ENCODE measurements around the gene SGO2.

SGO2 gene

DNA sequence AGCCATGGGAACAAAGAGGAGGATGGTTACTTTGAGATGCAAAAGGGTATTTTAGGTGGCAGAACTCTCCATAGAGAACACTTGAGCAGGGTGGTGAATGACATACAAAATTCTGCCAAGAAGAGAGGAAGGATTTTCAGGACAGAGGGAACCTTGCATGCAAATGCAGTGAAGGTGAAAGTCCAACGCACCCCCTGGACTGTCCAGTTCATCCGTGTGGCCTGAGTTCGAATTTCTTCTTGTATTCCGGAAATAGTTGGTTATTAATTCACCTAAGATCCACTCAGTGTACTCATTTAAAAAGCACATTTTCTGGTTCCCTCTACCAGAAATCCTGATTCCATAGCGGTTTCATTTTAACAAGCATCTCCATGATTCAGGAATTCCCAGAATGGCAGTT, 65.3 kb downstream of the SGO2 start:
- no peaks in the 10 kb centered on the region for H3K27me3 ChIP-seq (ENCODE audit: control insufficient read depth in 1 of 2, insufficient read depth in 2 of 2, low read length in 2 of 2)
- H3K4me3 ChIP-seq (ENCODE audit: low read depth in 1 of 2, low read length in 2 of 2), result no peak overlapping the region
- no peak overlapping the region for H3K27ac ChIP-seq (ENCODE audit: low read depth, low read length)
- H3K4me1 ChIP-seq (ENCODE audit: control insufficient read depth in 1 of 2, insufficient read depth in 2 of 2, low read length in 2 of 2), result peaks cover 0 to 16% of the 10 kb centered on the region in 2 donors
- H3K9ac ChIP-seq (ENCODE audit: low read depth in 1 of 2, low read length in 2 of 2), result no peak overlapping the region
- H3K36me3 ChIP-seq (ENCODE audit: control insufficient read depth in 1 of 2, insufficient read depth in 2 of 2, low read length in 2 of 2), result no peaks in the 10 kb centered on the region
- no peaks in the 10 kb centered on the region for H3K9me3 ChIP-seq (ENCODE audit: control insufficient read depth in 1 of 2, low read length in 2 of 2)

DNA sequence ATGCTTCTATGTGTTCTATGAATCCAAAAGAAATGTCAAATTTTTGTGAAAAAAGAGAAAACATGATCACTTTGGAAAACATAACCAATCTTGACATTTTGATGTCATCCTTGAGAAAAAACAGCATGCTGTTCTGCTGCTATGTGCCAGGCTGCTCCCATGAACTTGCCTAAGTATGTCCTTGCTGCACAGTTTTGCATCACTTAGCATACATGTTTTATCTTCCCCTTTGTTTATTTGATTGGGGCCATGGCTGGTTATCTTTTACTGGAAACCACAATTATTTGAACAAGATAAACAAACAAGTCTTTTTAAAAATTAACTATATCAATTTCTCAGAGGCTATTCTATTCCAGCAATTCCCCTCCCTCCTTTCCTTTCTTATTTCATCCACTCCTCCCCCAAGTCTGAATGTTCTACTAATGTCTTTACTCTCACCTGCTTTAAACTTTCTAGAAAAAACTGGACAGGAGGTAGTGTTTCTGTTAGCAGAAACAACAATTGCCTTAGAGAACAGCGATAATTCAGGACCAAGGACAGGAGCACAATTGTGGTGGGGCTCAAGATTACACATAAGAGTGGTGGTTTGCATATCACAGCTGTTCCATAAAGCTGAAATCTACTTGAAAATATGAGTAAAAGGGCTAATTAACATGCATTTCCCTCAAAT, 66.5 kb downstream of the SGO2 start:
- Histone ChIP-seq H3K4me1 (ENCODE audit: control insufficient read depth in 1 of 2, insufficient read depth in 2 of 2, low read length in 2 of 2) (peaks cover 0 to 24% of the 10 kb centered on the region in 2 donors), H3K27me3 (ENCODE audit: control insufficient read depth in 1 of 2, insufficient read depth in 2 of 2, low read length in 2 of 2) (no peaks in the 10 kb centered on the region), H3K4me3 (ENCODE audit: low read depth in 1 of 2, low read length in 2 of 2) (no peak overlapping the region), H3K9ac (ENCODE audit: low read depth in 1 of 2, low read length in 2 of 2) (no peak overlapping the region), H3K36me3 (ENCODE audit: control insufficient read depth in 1 of 2, insufficient read depth in 2 of 2, low read length in 2 of 2) (no peaks in the 10 kb centered on the region), H3K27ac (ENCODE audit: low read depth, low read length) (no peak overlapping the region), H3K9me3 (ENCODE audit: control insufficient read depth in 1 of 2, low read length in 2 of 2) (no peaks in the 10 kb centered on the region)

DNA sequence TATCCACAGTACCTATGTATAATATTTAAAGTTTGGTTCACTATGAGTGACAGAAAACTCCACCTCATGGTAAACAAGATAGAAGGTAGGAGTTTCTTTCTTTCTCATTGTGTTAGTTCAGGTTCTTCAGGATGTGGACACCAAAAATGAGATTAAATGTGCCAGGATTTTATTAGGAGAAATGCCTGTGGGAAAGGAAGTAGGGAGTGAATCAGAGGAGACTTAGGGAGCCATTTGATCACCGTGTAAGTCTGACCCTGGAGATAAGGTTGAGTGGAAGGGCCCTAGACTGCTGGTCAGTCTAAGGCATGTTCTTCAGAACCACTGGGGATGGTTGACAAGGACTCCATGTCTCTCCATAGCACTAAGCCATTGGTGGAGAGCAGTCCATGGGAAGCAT, 67.9 kb downstream of the SGO2 start:
- no peak overlapping the region for H3K9ac ChIP-seq (ENCODE audit: low read depth in 1 of 2, low read length in 2 of 2)
- H3K27me3 ChIP-seq (ENCODE audit: control insufficient read depth in 1 of 2, insufficient read depth in 2 of 2, low read length in 2 of 2), result no peaks in the 10 kb centered on the region
- no peak overlapping the region for H3K4me3 ChIP-seq (ENCODE audit: low read depth in 1 of 2, low read length in 2 of 2)
- no peak overlapping the region for H3K27ac ChIP-seq (ENCODE audit: low read depth, low read length)
- H3K36me3 ChIP-seq (ENCODE audit: control insufficient read depth in 1 of 2, insufficient read depth in 2 of 2, low read length in 2 of 2), result no peaks in the 10 kb centered on the region
- peaks cover 0 to 24% of the 10 kb centered on the region in 2 donors for H3K4me1 ChIP-seq (ENCODE audit: control insufficient read depth in 1 of 2, insufficient read depth in 2 of 2, low read length in 2 of 2)
- no peaks in the 10 kb centered on the region for H3K9me3 ChIP-seq (ENCODE audit: control insufficient read depth in 1 of 2, low read length in 2 of 2)

DNA sequence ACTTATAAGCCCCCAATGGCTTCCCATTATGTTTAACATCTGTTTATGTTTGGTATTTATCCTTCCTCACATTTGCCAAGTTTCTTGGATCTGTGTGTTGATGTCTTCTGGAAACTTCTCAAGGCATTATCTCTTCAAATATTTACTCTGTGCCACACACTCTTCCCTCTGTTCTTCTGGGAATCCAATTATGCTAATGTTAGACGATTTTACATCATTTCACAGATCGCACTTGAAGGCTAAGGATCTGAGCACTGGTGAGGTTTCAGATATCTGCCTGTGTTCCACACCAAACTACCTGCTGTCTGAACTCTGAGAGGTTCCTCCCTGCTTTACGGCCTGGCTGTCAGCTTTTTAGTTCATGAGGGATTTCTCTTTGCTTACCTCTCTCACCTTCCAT, 69.9 kb downstream of the SGO2 start:
- Histone ChIP-seq H3K9ac (ENCODE audit: low read depth in 1 of 2, low read length in 2 of 2) (no peak overlapping the region), H3K4me3 (ENCODE audit: low read depth in 1 of 2, low read length in 2 of 2) (no peak overlapping the region), H3K27me3 (ENCODE audit: control insufficient read depth in 1 of 2, insufficient read depth in 2 of 2, low read length in 2 of 2) (no peaks in the 10 kb centered on the region), H3K27ac (ENCODE audit: low read depth, low read length) (no peak overlapping the region), H3K9me3 (ENCODE audit: control insufficient read depth in 1 of 2, low read length in 2 of 2) (no peaks in the 10 kb centered on the region), H3K4me1 (ENCODE audit: control insufficient read depth in 1 of 2, insufficient read depth in 2 of 2, low read length in 2 of 2) (peaks cover 0 to 24% of the 10 kb centered on the region in 2 donors), H3K36me3 (ENCODE audit: control insufficient read depth in 1 of 2, insufficient read depth in 2 of 2, low read length in 2 of 2) (no peaks in the 10 kb centered on the region)

DNA sequence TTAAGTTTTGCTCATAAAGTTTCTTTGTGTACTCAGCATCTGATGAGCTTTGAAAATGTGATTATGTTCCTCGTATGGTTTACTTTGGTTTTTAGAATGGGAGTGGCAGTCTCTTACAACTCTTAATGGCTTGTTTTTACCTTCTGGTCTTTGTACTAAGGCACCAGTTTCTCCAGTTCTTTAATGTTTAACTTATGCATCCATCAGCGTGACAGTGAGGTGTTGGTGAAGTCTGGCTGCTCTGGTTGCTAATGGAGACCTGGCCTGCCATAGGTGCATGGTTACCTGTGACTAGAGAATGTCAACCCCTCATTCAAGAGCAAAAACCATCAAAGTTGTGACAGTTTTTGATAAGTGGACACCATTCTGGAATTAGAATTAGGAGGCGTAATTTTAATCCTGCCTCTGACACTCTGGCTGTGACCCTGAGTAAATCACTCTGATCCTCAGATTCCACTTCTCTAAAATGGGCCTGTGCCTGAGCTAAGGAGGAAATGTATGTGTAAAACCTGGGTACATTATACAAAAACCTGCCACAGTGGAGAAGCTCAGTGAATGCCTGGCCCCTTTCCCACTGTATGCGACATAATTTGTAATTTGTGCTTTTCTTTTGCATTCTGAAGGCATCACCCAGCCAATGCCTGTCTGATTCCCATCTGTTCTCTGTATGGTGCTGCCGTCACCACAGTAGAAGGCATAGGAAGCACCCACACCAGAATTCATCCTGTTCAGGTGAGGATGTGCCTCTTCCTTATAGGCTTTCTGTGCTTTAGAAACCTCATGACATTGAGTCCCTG, 71.0 kb downstream of the SGO2 start:
- H3K27me3 ChIP-seq (ENCODE audit: control insufficient read depth in 1 of 2, insufficient read depth in 2 of 2, low read length in 2 of 2), result no peaks in the 10 kb centered on the region
- H3K4me1 ChIP-seq (ENCODE audit: control insufficient read depth in 1 of 2, insufficient read depth in 2 of 2, low read length in 2 of 2), result peaks cover 0 to 22% of the 10 kb centered on the region in 2 donors
- H3K27ac ChIP-seq (ENCODE audit: low read depth, low read length), result no peak overlapping the region
- no peaks in the 10 kb centered on the region for H3K36me3 ChIP-seq (ENCODE audit: control insufficient read depth in 1 of 2, insufficient read depth in 2 of 2, low read length in 2 of 2)
- no peak overlapping the region for H3K4me3 ChIP-seq (ENCODE audit: low read depth in 1 of 2, low read length in 2 of 2)
- H3K9ac ChIP-seq (ENCODE audit: low read depth in 1 of 2, low read length in 2 of 2), result no peak overlapping the region
- H3K9me3 ChIP-seq (ENCODE audit: control insufficient read depth in 1 of 2, low read length in 2 of 2), result no peaks in the 10 kb centered on the region

DNA sequence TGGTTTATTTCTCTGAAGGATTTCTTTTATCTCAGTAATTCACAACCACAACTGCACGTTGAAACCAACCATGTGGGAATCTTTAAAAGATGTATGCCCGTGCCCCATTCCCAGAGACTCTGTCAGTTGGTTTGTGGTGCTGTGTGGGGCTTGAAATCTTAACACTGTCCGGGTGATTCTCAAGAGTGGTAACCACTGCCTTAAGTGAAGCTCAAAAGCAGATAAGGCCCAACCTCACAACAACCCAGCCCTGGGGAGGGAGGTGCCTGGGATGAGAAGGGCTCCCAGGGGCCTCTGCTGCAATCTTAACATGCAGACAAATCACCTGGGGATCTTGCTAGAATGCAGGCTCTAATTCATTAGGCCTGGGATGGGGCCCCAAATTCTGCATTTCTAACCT, 73.2 kb downstream of the SGO2 start:
- Histone ChIP-seq H3K36me3 (ENCODE audit: control insufficient read depth in 1 of 2, insufficient read depth in 2 of 2, low read length in 2 of 2) (no peaks in the 10 kb centered on the region), H3K4me1 (ENCODE audit: control insufficient read depth in 1 of 2, insufficient read depth in 2 of 2, low read length in 2 of 2) (peaks cover 0 to 16% of the 10 kb centered on the region in 2 donors), H3K27me3 (ENCODE audit: control insufficient read depth in 1 of 2, insufficient read depth in 2 of 2, low read length in 2 of 2) (no peaks in the 10 kb centered on the region)

DNA sequence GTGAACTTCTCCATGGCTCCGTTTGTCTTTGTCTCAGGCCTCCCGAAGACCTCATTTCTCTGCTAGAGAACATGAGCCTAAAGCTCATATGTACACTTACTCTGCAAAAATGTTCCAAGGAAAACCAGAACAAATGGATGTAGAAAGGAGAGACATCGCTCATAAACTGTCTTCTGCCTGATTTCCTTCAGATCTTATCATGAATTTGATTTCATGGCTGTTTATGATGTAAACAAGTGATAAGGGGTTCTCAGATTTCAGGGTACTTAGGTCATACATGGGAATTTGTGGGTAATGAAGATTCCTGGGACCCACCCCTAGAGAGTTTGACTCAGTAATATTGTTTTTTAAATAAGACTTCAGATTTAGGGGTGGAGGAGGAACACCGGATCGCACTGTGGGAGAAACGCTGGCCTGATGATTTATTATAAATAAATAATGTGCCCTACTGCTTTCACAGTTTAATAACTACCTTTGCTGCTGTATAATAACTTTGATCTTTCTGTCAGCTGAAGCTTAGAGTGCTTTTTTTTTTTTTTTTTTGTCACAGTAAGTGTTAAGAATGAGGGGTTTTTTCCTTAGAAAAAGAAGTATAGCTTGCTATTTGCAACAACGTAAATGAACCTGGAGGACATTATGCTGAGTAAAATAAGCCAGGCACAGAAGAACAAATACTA, 74.7 kb downstream of the SGO2 start:
- Histone ChIP-seq H3K9me3 (ENCODE audit: control insufficient read depth in 1 of 2, low read length in 2 of 2) (no peaks in the 10 kb centered on the region), H3K27me3 (ENCODE audit: control insufficient read depth in 1 of 2, insufficient read depth in 2 of 2, low read length in 2 of 2) (no peaks in the 10 kb centered on the region), H3K4me1 (ENCODE audit: control insufficient read depth in 1 of 2, insufficient read depth in 2 of 2, low read length in 2 of 2) (peaks cover 0 to 16% of the 10 kb centered on the region in 2 donors), H3K27ac (ENCODE audit: low read depth, low read length) (no peak overlapping the region), H3K9ac (ENCODE audit: low read depth in 1 of 2, low read length in 2 of 2) (no peak overlapping the region), H3K36me3 (ENCODE audit: control insufficient read depth in 1 of 2, insufficient read depth in 2 of 2, low read length in 2 of 2) (no peaks in the 10 kb centered on the region), H3K4me3 (ENCODE audit: low read depth in 1 of 2, low read length in 2 of 2) (no peak overlapping the region)

More for the DNA sequence above, 73.2 kb downstream of the SGO2 start:
- H3K9me3 ChIP-seq (ENCODE audit: control insufficient read depth in 1 of 2, low read length in 2 of 2), result no peaks in the 10 kb centered on the region
- H3K4me3 ChIP-seq (ENCODE audit: low read depth in 1 of 2, low read length in 2 of 2), result no peak overlapping the region
- H3K27ac ChIP-seq (ENCODE audit: low read depth, low read length), result no peak overlapping the region
- no peak overlapping the region for H3K9ac ChIP-seq (ENCODE audit: low read depth in 1 of 2, low read length in 2 of 2)

DNA sequence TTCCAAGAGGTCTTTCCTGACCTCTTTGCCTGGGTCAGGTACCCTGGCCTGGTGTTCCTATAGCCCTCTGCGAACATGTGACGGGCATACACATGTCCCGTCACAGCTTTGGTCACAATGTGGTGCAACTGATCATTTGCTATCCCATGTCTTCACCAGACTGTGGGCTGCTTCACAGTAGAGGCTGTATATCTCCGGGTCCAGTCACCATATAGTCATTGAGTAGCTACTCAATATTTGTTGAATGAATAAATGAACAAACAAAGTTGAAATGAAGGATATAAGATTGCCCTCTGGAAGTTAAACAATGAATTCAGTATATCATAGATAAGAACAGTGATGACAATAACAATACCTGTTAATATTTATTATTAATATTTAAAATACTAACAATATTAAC, 76.6 kb downstream of the SGO2 start:
- Histone ChIP-seq H3K36me3 (ENCODE audit: control insufficient read depth in 1 of 2, insufficient read depth in 2 of 2, low read length in 2 of 2) (no peaks in the 10 kb centered on the region), H3K9ac (ENCODE audit: low read depth in 1 of 2, low read length in 2 of 2) (no peak overlapping the region), H3K4me3 (ENCODE audit: low read depth in 1 of 2, low read length in 2 of 2) (no peak overlapping the region), H3K9me3 (ENCODE audit: control insufficient read depth in 1 of 2, low read length in 2 of 2) (no peaks in the 10 kb centered on the region), H3K27ac (ENCODE audit: low read depth, low read length) (no peak overlapping the region), H3K4me1 (ENCODE audit: control insufficient read depth in 1 of 2, insufficient read depth in 2 of 2, low read length in 2 of 2) (peaks cover 0 to 4% of the 10 kb centered on the region in 2 donors), H3K27me3 (ENCODE audit: control insufficient read depth in 1 of 2, insufficient read depth in 2 of 2, low read length in 2 of 2) (no peaks in the 10 kb centered on the region)

DNA sequence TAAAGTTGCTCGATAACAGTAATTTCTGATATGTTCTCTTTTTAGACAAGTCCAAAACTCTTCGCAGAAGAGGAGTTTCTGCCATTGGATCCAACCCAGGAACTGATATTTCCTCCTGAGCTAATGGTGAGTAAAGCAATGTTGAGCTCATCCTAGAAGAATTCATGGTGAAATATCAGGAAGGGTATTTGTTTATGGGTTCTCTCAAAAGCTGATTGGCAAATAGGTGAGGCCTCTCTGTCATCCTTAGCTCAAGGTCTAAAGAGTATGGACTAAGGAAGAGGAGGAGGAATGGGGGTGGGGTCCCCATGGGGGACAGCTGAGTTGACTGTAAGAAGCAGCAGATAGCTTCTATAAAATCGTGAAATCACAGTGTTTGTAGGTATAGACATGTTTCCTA, 78.0 kb downstream of the SGO2 start:
- Histone ChIP-seq H3K4me1 (ENCODE audit: control insufficient read depth in 1 of 2, insufficient read depth in 2 of 2, low read length in 2 of 2) (peaks cover 0 to 4% of the 10 kb centered on the region in 2 donors), H3K9me3 (ENCODE audit: control insufficient read depth in 1 of 2, low read length in 2 of 2) (no peaks in the 10 kb centered on the region), H3K36me3 (ENCODE audit: control insufficient read depth in 1 of 2, insufficient read depth in 2 of 2, low read length in 2 of 2) (no peaks in the 10 kb centered on the region), H3K27me3 (ENCODE audit: control insufficient read depth in 1 of 2, insufficient read depth in 2 of 2, low read length in 2 of 2) (no peaks in the 10 kb centered on the region), H3K27ac (ENCODE audit: low read depth, low read length) (no peak overlapping the region), H3K9ac (ENCODE audit: low read depth in 1 of 2, low read length in 2 of 2) (no peak overlapping the region), H3K4me3 (ENCODE audit: low read depth in 1 of 2, low read length in 2 of 2) (no peak overlapping the region)

DNA sequence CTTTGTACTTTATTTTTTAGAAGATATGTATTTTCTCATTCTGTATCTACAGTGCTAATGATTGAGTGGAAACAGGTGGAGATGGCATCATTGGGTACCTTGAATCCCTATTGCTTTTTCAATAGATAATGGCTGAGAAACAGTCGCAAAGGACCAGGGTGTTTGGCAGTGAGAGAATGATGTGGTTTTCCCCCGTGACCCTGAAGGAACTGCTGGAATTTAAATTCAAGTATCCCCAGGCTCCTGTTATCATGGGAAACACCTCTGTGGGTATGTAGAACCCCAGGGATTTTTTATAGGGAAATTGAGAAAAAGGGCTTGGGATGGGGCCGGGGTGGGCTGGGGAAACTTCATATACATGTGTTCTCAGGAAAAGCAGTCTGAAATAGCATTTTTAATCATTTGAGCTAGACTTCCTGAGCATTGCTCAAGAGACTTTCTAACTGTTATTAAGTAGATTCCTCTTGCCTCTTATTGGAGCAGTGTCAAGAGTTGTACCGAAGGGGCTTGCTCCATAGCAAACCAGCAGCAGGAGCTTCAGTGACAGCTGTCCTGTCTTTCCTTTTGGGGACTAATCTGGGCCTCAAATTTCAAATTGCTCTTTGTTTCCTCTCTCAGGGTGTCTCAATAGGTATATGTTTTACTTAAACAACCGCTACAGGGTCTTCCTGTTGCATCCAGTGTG, 78.7 kb downstream of the SGO2 start:
- Histone ChIP-seq H3K27me3 (ENCODE audit: control insufficient read depth in 1 of 2, insufficient read depth in 2 of 2, low read length in 2 of 2) (no peaks in the 10 kb centered on the region), H3K4me3 (ENCODE audit: low read depth in 1 of 2, low read length in 2 of 2) (no peak overlapping the region), H3K9me3 (ENCODE audit: control insufficient read depth in 1 of 2, low read length in 2 of 2) (no peaks in the 10 kb centered on the region), H3K27ac (ENCODE audit: low read depth, low read length) (no peak overlapping the region), H3K9ac (ENCODE audit: low read depth in 1 of 2, low read length in 2 of 2) (no peak overlapping the region), H3K36me3 (ENCODE audit: control insufficient read depth in 1 of 2, insufficient read depth in 2 of 2, low read length in 2 of 2) (no peaks in the 10 kb centered on the region), H3K4me1 (ENCODE audit: control insufficient read depth in 1 of 2, insufficient read depth in 2 of 2, low read length in 2 of 2) (peaks cover 0 to 4% of the 10 kb centered on the region in 2 donors)

Data from duodenal mucosa (tissue), 2 donors.